GM23248 (cell line): ENCODE measurements around the gene ICAM1.

Source experiments
- EZH2 ChIP-seq: fragments of 200-600 bp; sonication (generic); IDR thresholded peaks from 2 replicates; pipeline ENCODE4 v1.6.1; 2018; ENCODE audit warnings: antibody characterized with exemption, mild to moderate bottlenecking; ENCODE audit not compliant: insufficient read depth, poor library complexity, severe bottlenecking
- EZH2phosphoT487 ChIP-seq: fragments of 200-600 bp; sonication (generic); IDR thresholded peaks from 2 replicates; pipeline ENCODE4 v1.6.1; 2018; ENCODE audit warnings: antibody characterized with exemption, moderate library complexity, mild to moderate bottlenecking, low read depth; ENCODE audit not compliant: insufficient read depth

DNA sequence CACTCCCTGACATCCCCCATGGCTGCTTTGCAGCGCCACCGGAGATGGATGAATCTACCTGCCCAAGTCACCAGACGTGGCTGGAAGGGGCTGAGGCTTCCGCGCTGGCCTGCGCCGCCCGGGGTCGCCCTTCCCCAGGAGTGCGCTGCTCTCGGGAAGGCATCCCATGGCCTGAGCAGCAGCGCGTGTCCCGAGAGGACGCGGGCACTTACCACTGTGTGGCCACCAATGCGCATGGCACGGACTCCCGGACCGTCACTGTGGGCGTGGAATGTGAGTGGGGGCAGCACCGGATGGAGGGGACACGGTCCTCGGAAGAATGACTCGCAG lies 23.4 kb downstream of the ICAM1 start:
- no peak for TF ChIP-seq EZH2
- TF ChIP-seq EZH2phosphoT487: no peak
